HCT116 (cell line): Measurements from ENCODE around the gene PLEKHG5. TPM values are rescaled to one million over a fixed set of nuclear protein-coding genes. Genes with fewer than 3 reads are reported as not detected.

Source experiments
- ATAC-seq: fragments of 200-7000 bp; cut with Tn5 transposase; 2 replicates; pipeline ENCODE4 v1.9.1; 2020; ENCODE audit warnings: mild to moderate bottlenecking, moderate library complexity
- BruUV-seq: library from RNA; stranded (reverse); fragments of 400-500 nt; replicated peaks from 2 replicates; lab custom pipeline; 2021; lab: Mats Ljungman, UMichigan
- CTCF ChIA-PET: fragments of 300-600 bp; sonication (Branson Sonifier 250); formaldehyde crosslinking; loops from one replicate; lab custom pipeline; 2021; ENCODE audit warnings: antibody characterized with exemption; lab: Charles Lee
- POLR2A ChIA-PET: fragments of 300-600, 350-600 bp; sonication (Branson Sonifier 250); formaldehyde crosslinking; loops from one replicate; lab custom pipeline; 2021; ENCODE audit warnings: antibody characterized with exemption; lab: Charles Lee
- RAD21 ChIA-PET, 2 experiments: fragments of 300-600 bp; sonication (Branson Sonifier 250); formaldehyde crosslinking; loops; one replicate each; lab custom pipeline; 2023; ENCODE audit warnings: low total read pairs in 2 of 2; ENCODE audit not compliant: uncharacterized antibody in 2 of 2, unreplicated experiment in 2 of 2, low non-redundant PET in 1 of 2; lab: Charles Lee
- DNase-seq: peaks from one replicate; pipeline ENCODE4 v3.0.0-alpha.2; 2010; ENCODE audit warnings: low read depth, low spot score
- H2AFZ ChIP-seq: fragments of 200-600 bp; shearing (Covaris generic), sonication (generic); 2 replicates; pipeline ENCODE4 v1.6.1; 2017; ENCODE audit warnings: low read depth, mixed run types, mixed read lengths, antibody characterized with exemption, low read length; ENCODE audit not compliant: poor library complexity, severe bottlenecking
- H3K27ac ChIP-seq: 2 replicates; pipeline ENCODE4 v1.5.1; 2012; ENCODE audit warnings: low read depth, low read length
- H3K27me3 ChIP-seq: fragments of 200-600 bp; sonication (generic); 2 replicates; pipeline ENCODE4 v1.6.1; 2016; ENCODE audit warnings: mixed run types, low read length, mixed read lengths; ENCODE audit not compliant: insufficient read depth
- H3K36me3 ChIP-seq, 2 experiments: fragments of 200-500 bp in 1 of 2; fragments of 200-600 bp in 1 of 2; sonication (Bioruptor generic) in 1 of 2; sonication (generic) in 1 of 2; 2 replicates each; pipeline versions ENCODE4 v1.5.1 to v1.6.1; 2014 to 2016; ENCODE audit warnings: low read length in 2 of 2, inconsistent platforms in 1 of 2, mixed read lengths in 1 of 2, mixed run types in 1 of 2; ENCODE audit not compliant: insufficient read depth in 2 of 2, control insufficient read depth in 1 of 2
- H3K4me1 ChIP-seq, 2 experiments: fragments of 200-600 bp in 1 of 2; sonication (generic) in 1 of 2; 2 replicates each; pipeline versions ENCODE4 v1.5.1 to v1.6.1; 2012 to 2017; ENCODE audit warnings: low read length in 2 of 2, inconsistent platforms in 1 of 2, mild to moderate bottlenecking in 1 of 2, mixed read lengths in 1 of 2, mixed run types in 1 of 2, moderate library complexity in 1 of 2; ENCODE audit not compliant: insufficient read depth in 2 of 2, control insufficient read depth in 1 of 2
- H3K4me2 ChIP-seq: fragments of 200-600 bp; sonication (generic); 2 replicates; pipeline ENCODE4 v1.6.1; 2017; ENCODE audit warnings: mixed run types, low read length, mixed read lengths
- H3K4me3 ChIP-seq, 2 experiments: fragments of 200-600 bp in 1 of 2; sonication (generic) in 1 of 2; replicated peaks in 1 of 2; 2 replicates each; pipeline ENCODE4 v1.5.1; 2011 to 2016; ENCODE audit warnings: low read length in 2 of 2, control low read depth in 1 of 2, low read depth in 1 of 2, mild to moderate bottlenecking in 1 of 2, mixed read lengths in 1 of 2, mixed run types in 1 of 2
- H3K79me2 ChIP-seq: fragments of 200-600 bp; sonication (generic); 2 replicates; pipeline ENCODE4 v1.6.1; 2017; ENCODE audit warnings: mild to moderate bottlenecking, mixed run types, low read length, moderate library complexity, mixed read lengths; ENCODE audit not compliant: insufficient read depth
- H3K9ac ChIP-seq: fragments of 200-600 bp; sonication (generic); 2 replicates; pipeline ENCODE4 v1.6.1; 2016; ENCODE audit warnings: low read length, mixed read lengths
- H3K9me2 ChIP-seq: fragments of 200-600 bp; sonication (generic), shearing (Covaris generic); 2 replicates; pipeline ENCODE4 v1.6.1; 2017; ENCODE audit warnings: mixed run types, mild to moderate bottlenecking, moderate library complexity; ENCODE audit not compliant: insufficient read depth
- H3K9me3 ChIP-seq, 2 experiments: fragments of 200-500 bp in 1 of 2; fragments of 200-600 bp in 1 of 2; sonication (Bioruptor generic) in 1 of 2; sonication (generic) in 1 of 2; 2 replicates each; pipeline ENCODE4 v1.6.1; 2014 to 2017; ENCODE audit warnings: low read length in 2 of 2, mixed read lengths in 2 of 2, inconsistent platforms in 1 of 2, low read depth in 1 of 2, mild to moderate bottlenecking in 1 of 2, mixed run types in 1 of 2, moderate library complexity in 1 of 2; ENCODE audit not compliant: control insufficient read depth in 1 of 2, insufficient read depth in 1 of 2
- H4K20me1 ChIP-seq: fragments of 200-600 bp; sonication (generic), shearing (Covaris generic); 2 replicates; pipeline ENCODE4 v1.6.1; 2017; ENCODE audit warnings: mixed run types, mild to moderate bottlenecking, moderate library complexity; ENCODE audit not compliant: insufficient read depth
- CBX3 ChIP-seq: IDR thresholded peaks from 2 replicates; pipeline ENCODE4 v1.6.1; 2012; ENCODE audit warnings: low read depth
- CEBPB ChIP-seq: IDR thresholded peaks from 2 replicates; pipeline ENCODE4 v1.6.1; 2012; ENCODE audit warnings: low read depth
- ELF1 ChIP-seq: IDR thresholded peaks from 2 replicates; pipeline ENCODE4 v1.6.1; 2012; ENCODE audit warnings: low read depth, borderline replicate concordance
- EZH2 ChIP-seq: fragments of 200-600 bp; sonication (generic); IDR thresholded peaks from 2 replicates; pipeline ENCODE4 v1.6.1; 2017; ENCODE audit warnings: antibody characterized with exemption, mixed run types
- EZH2phosphoT487 ChIP-seq: fragments of 200-600 bp; IDR thresholded peaks from 2 replicates; pipeline ENCODE4 v1.6.1; 2018; ENCODE audit warnings: antibody characterized with exemption, borderline replicate concordance
- FOSL1 ChIP-seq: IDR thresholded peaks from 2 replicates; pipeline ENCODE4 v1.6.1; 2012; ENCODE audit warnings: low read depth
- JUND ChIP-seq: IDR thresholded peaks from 2 replicates; pipeline ENCODE4 v1.6.1; 2012
- POLR2A ChIP-seq: IDR thresholded peaks from 2 replicates; pipeline ENCODE4 v1.7.0; 2011; ENCODE audit warnings: borderline replicate concordance; ENCODE audit not compliant: insufficient read depth, insufficient read length; ENCODE audit errors: extremely low read depth
- POLR2AphosphoS5 ChIP-seq: IDR thresholded peaks from 2 replicates; pipeline ENCODE4 v1.6.1; 2011; ENCODE audit warnings: mild to moderate bottlenecking, low read depth, low read length, moderate library complexity
- RAD21 ChIP-seq: IDR thresholded peaks from 2 replicates; pipeline ENCODE4 v1.6.1; 2012; ENCODE audit warnings: low read depth, mild to moderate bottlenecking
- REST ChIP-seq: IDR thresholded peaks from 2 replicates; pipeline ENCODE4 v1.6.1; 2012; ENCODE audit warnings: low read depth
- SIN3A ChIP-seq: IDR thresholded peaks from 2 replicates; pipeline ENCODE4 v1.6.1; 2012; ENCODE audit warnings: low read depth
- SP1 ChIP-seq: IDR thresholded peaks from 2 replicates; pipeline ENCODE4 v1.6.1; 2012; ENCODE audit warnings: low read depth
- SRF ChIP-seq: IDR thresholded peaks from 2 replicates; pipeline ENCODE4 v1.6.1; 2012; ENCODE audit warnings: low read depth
- YY1 ChIP-seq: IDR thresholded peaks from 2 replicates; pipeline ENCODE4 v1.6.1; 2011; ENCODE audit warnings: low read length, low read depth, moderate library complexity, mild to moderate bottlenecking; ENCODE audit not compliant: insufficient replicate concordance; ENCODE audit errors: extremely low read depth
- ZFX ChIP-seq: fragments of 450-650 bp; IDR thresholded peaks from 2 replicates; pipeline ENCODE4 v1.6.1; 2017
- ZNF274 ChIP-seq: fragments of 200-500 bp; sonication (Bioruptor generic); IDR thresholded peaks from 2 replicates; pipeline ENCODE4 v1.6.1; 2014; ENCODE audit warnings: mild to moderate bottlenecking, low read depth, low read length, inconsistent platforms
- intact Hi-C: fragments of 100-400 bp; cut with micrococcal nuclease; formaldehyde crosslinking; loops from 2 replicates; pipeline ENCODE4 v1.10.0; 2022
- total RNA-seq: library from RNA; stranded (reverse); gene quantifications from one replicate; pipeline ENCODE4 v1.2.1, GENCODE V29; 2021; ENCODE audit not compliant: unreplicated experiment
- TF ChIP-seq, protein P1 (sequence below): IDR thresholded peaks from 2 replicates; pipeline ENCODE4 v1.6.1; 2012
- TF ChIP-seq, protein P2 (sequence below): IDR thresholded peaks from 2 replicates; pipeline ENCODE4 v1.6.1; 2012
- TF ChIP-seq, protein P3 (sequence below), 3 experiments: fragments of 200-600 bp in 1 of 3; sonication (generic) in 1 of 3; IDR thresholded peaks in 2 of 3; conservative IDR thresholded peaks in 1 of 3; 2 replicates each; pipeline ENCODE4 v1.5.1; 2012 to 2017; ENCODE audit warnings: low read depth in 2 of 3, low read length in 2 of 3, antibody characterized with exemption in 1 of 3, borderline replicate concordance in 1 of 3, control low read depth in 1 of 3, mild to moderate bottlenecking in 1 of 3, mixed read lengths in 1 of 3, mixed run types in 1 of 3, moderate library complexity in 1 of 3; ENCODE audit not compliant: insufficient read depth in 1 of 3

PLEKHG5 gene
- total RNA-seq, 1 experiment from 2014 or later: 33.0 TPM

DNA sequence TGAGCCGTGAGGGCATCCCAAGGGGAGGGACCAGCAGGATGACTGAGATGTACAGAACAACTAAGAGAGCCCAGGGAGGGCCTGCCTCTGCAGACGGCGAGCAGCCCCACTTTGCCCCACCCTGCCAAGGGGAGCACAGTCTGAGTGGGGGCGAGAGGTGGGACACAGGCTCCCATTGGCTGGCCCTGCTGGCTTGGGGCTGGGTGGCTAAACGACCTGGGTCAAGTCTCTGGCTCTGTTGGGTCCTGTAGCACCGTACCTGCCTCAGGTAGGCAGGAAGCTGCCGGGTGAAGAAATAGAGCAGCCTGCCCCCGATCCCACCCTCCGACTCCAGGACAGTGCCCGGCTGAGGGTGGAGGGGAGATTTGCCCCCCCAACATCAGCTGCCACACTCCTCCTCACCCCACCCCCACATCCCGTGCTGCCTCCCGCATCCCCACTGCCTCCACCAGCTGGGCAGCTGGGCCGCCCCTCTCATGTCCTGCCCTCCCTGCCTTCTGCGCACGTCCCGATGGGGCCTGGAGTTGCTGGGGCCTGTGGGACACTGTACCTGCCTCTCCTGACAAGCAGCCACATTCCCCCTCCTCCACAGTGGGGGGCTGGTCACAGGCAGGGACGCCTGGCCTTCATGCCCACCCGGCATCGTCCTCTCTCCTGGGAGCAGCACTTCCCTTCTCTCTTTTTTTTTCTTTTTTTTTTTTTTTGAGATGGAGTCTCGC lies 12.6 kb upstream of the PLEKHG5 start:
- DNase-seq (no peak), ATAC-seq (no peak)
- no peaks in the 10 kb centered on the region for H3K9me2 ChIP-seq
- POLR2A ChIA-PET: no interaction called here
- no peak overlapping the region for H2AFZ ChIP-seq
- no peaks in the 10 kb centered on the region for H3K9me3 ChIP-seq
- no TSS peak for BruUV-seq
- TF ChIP-seq FOSL1 (no peak), SRF (no peak), JUND (no peak), SIN3A (no peak), SP1 (no peak), CEBPB (no peak), REST (no peak), ZFX (no peak), EZH2 (no peak), POLR2A (no peak), RAD21 (no peak), ELF1 (no peak), EZH2phosphoT487 (no peak), CBX3 (no peak), ZNF274 (no peak), POLR2AphosphoS5 (no peak), YY1 (no peak)
- TF ChIP-seq, protein P1, sequence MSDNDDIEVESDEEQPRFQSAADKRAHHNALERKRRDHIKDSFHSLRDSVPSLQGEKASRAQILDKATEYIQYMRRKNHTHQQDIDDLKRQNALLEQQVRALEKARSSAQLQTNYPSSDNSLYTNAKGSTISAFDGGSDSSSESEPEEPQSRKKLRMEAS: no peak
- TF ChIP-seq, protein P2, sequence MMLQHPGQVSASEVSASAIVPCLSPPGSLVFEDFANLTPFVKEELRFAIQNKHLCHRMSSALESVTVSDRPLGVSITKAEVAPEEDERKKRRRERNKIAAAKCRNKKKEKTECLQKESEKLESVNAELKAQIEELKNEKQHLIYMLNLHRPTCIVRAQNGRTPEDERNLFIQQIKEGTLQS: no peak
- TF ChIP-seq, protein P3, sequence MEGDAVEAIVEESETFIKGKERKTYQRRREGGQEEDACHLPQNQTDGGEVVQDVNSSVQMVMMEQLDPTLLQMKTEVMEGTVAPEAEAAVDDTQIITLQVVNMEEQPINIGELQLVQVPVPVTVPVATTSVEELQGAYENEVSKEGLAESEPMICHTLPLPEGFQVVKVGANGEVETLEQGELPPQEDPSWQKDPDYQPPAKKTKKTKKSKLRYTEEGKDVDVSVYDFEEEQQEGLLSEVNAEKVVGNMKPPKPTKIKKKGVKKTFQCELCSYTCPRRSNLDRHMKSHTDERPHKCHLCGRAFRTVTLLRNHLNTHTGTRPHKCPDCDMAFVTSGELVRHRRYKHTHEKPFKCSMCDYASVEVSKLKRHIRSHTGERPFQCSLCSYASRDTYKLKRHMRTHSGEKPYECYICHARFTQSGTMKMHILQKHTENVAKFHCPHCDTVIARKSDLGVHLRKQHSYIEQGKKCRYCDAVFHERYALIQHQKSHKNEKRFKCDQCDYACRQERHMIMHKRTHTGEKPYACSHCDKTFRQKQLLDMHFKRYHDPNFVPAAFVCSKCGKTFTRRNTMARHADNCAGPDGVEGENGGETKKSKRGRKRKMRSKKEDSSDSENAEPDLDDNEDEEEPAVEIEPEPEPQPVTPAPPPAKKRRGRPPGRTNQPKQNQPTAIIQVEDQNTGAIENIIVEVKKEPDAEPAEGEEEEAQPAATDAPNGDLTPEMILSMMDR (IDR thresholded peaks at IDR 0.05 in 2 of 3, conservative IDR thresholded peaks at IDR 0.05 in 1 of 3; ENCODE audit: borderline replicate concordance in 1 of 3, insufficient read depth in 1 of 3, low read depth in 2 of 3, low read length in 2 of 3): no peak
- no peaks in the 10 kb centered on the region for H3K79me2 ChIP-seq
- H3K9ac ChIP-seq: no peak overlapping the region
- no peak overlapping the region for H3K4me2 ChIP-seq
- H3K4me3 ChIP-seq: no peak overlapping the region
- no peaks in the 10 kb centered on the region for H3K27me3 ChIP-seq
- no peak overlapping the region for H3K27ac ChIP-seq
- CTCF ChIA-PET: interaction anchor here (1.0 kb wide), 1 partner anchor 13 kb away, joined by 5 read pairs; the partner anchor contains the start of gene PLEKHG5
- H3K36me3 ChIP-seq: no peaks in the 10 kb centered on the region
- no peaks in the 10 kb centered on the region for H4K20me1 ChIP-seq
- RAD21 ChIA-PET: no interaction called here
- intact Hi-C loops: no loop called here
- H3K4me1 ChIP-seq: no peaks in the 10 kb centered on the region; a peak in 1 of 4 replicates
